Esophagus squamous epithelium (tissue), 4 donors: ENCODE measurements around the gene THEM4.

Experiments used
- POLR2A ChIP-seq, 4 donors: fragments of 450-650 bp; IDR thresholded peaks; one replicate each; pipeline ENCODE4 v1.6.1; 2017; ENCODE audit warnings: antibody characterized with exemption in 4 of 4, mild to moderate bottlenecking in 4 of 4, moderate library complexity in 3 of 4
- TF ChIP-seq, protein P1 (sequence below), 6 experiments: fragments of 450-650 bp in 4 of 6; fragments of 200-600 bp in 2 of 6; sonication (generic) in 2 of 6; IDR thresholded peaks; one replicate each; pipeline ENCODE4 v1.5.1; 2016 to 2019; ENCODE audit warnings: antibody characterized with exemption in 6 of 6, mild to moderate bottlenecking in 4 of 6, moderate library complexity in 4 of 6

GRCh38 chr1:151858886-151859665, 50.2 kb downstream of the THEM4 start:
- TF ChIP-seq, protein P1, sequence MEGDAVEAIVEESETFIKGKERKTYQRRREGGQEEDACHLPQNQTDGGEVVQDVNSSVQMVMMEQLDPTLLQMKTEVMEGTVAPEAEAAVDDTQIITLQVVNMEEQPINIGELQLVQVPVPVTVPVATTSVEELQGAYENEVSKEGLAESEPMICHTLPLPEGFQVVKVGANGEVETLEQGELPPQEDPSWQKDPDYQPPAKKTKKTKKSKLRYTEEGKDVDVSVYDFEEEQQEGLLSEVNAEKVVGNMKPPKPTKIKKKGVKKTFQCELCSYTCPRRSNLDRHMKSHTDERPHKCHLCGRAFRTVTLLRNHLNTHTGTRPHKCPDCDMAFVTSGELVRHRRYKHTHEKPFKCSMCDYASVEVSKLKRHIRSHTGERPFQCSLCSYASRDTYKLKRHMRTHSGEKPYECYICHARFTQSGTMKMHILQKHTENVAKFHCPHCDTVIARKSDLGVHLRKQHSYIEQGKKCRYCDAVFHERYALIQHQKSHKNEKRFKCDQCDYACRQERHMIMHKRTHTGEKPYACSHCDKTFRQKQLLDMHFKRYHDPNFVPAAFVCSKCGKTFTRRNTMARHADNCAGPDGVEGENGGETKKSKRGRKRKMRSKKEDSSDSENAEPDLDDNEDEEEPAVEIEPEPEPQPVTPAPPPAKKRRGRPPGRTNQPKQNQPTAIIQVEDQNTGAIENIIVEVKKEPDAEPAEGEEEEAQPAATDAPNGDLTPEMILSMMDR (IDR thresholded peaks at IDR 0.05), result no peak
- TF ChIP-seq POLR2A (IDR thresholded peaks at IDR 0.05), result no peak
